Measurements from ENCODE around the gene CTXND1. TPM values are rescaled to one million over a fixed set of nuclear protein-coding genes. Genes with fewer than 3 reads are reported as not detected.

The CTXND1 gene
- polyA plus RNA-seq, 3 donors, result not detected

DNA sequence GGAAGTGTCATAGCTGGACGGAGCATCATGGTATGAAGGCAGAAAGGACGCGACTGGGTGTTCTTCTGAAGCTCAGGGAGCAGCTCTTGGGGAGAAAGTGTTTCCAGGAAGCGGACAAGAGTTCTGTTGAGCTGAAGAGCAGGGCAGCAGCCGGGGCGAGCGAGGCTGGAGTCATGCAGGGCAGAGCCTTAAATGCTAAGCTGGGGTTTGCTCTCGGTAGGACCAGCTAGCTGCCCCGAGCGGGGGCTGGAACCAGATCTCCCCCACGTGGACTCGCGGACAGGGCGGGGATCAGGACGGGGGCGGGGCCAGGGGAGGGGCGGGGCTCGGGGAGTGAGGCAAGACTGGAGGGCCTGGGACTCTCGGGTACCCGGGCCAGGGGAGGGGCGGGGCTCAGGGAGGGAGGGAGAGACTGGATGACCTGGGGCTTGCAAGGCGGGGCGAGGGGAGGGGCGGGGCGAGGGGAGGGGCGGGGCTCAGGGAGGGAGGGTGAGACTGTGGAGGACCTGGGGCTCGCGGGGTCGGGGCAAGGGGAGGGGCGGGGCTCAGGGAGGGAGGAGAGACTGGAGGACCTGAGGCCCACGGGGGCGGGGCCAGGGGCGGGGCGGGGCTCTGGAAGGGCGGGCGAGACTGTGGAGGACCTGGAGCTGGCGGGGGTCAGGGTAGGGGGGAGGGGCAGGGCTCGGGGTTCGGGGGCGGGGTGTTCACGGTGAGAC, 99.7 kb downstream of the CTXND1 start:
- no peaks in the 10 kb centered on the region for H3K9me3 Mint-ChIP-seq
- peaks cover 19% of the 10 kb centered on the region for H3K79me2 ChIP-seq (ENCODE audit: insufficient read depth, low read length)

DNA sequence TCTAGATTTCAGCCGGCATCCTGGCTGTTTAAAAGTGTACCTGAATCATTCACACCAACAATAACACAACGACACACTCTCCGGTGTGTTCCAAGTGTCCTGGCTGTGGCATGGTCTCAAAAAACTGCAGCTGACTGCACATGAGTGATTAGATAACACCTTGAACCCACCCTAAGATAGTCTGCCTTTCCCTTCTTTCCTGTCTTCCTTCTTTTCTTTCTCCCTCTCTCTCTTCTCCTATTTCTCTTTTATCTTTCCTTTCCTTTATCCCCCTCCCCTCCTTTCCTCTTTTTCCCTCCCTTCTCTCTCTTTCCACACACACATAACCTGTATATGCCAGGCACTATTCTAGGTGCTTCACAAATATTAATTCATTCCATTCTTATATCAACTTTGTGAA, 100.4 kb downstream of the CTXND1 start:
- H3K36me3 Mint-ChIP-seq, result no peaks in the 10 kb centered on the region
- Histone ChIP-seq H3K36me3 (replicated peaks in 1 of 2; ENCODE audit: control insufficient read depth in 1 of 2, insufficient read depth in 2 of 2, low read length in 2 of 2) (no peaks in the 10 kb centered on the region), H3K27ac (ENCODE audit: low read depth in 1 of 2, low read length in 2 of 2) (no peak overlapping the region)

More for the DNA sequence above, 99.7 kb downstream of the CTXND1 start:
- Histone ChIP-seq H3K4me3 (replicated peaks in 1 of 3; ENCODE audit: low read depth in 2 of 3, low read length in 3 of 3) (peak overlapping the region; percentile 65 to 82 (median 72)), H3K27ac (ENCODE audit: low read depth in 1 of 2, low read length in 2 of 2) (peak overlapping the region; percentile 64 to 89), H3K9ac (ENCODE audit: insufficient read depth, low read length, poor library complexity, severe bottlenecking) (peak overlapping the region; percentile 75), H2AFZ (ENCODE audit: insufficient read depth, low read depth, low read length, poor library complexity, severe bottlenecking) (peak overlapping the region; percentile 79), H3K36me3 (replicated peaks in 1 of 2; ENCODE audit: control insufficient read depth in 1 of 2, insufficient read depth in 2 of 2, low read length in 2 of 2) (no peaks in the 10 kb centered on the region), H3K4me1 (ENCODE audit: control insufficient read depth in 1 of 2, insufficient read depth in 2 of 2, low read length in 2 of 2) (peaks cover 42 to 46% of the 10 kb centered on the region in 2 donors), H3K27me3 (ENCODE audit: control insufficient read depth in 2 of 2, insufficient read depth in 2 of 2, low read length in 2 of 2) (no peaks in the 10 kb centered on the region), H3K9me3 (replicated peaks in 1 of 2; ENCODE audit: control insufficient read depth in 1 of 2, insufficient read depth in 1 of 2, low read length in 2 of 2) (no peaks in the 10 kb centered on the region), H4K20me1 (ENCODE audit: insufficient read depth, low read length) (no peaks in the 10 kb centered on the region), H3K4me2 (replicated peaks; ENCODE audit: extremely low read depth, low read length, poor library complexity, severe bottlenecking) (peak overlapping the region; percentile 89)
- Mint-ChIP-seq H3K36me3 (no peaks in the 10 kb centered on the region), H3K27ac (peak overlapping the region; percentile 64 to 86 (median 75)), H3K27me3 (ENCODE audit: low read depth in 3 of 3) (no peaks in the 10 kb centered on the region), H3K4me3 (peak overlapping the region; percentile 87 to 94), H3K4me1 (peaks cover 49% of the 10 kb centered on the region)
- intact Hi-C loops (cut with micrococcal nuclease), result loop anchor here in 1 of 2 donors (5.0 to 10.0 kb wide), 2 partner anchors 95 to 1278 kb away; partner anchors contain the start of genes MORF4L1 and ZFAND6
- peak; percentile 69 to 93 (median 90) for DNase-seq
- TF ChIP-seq, protein P1, sequence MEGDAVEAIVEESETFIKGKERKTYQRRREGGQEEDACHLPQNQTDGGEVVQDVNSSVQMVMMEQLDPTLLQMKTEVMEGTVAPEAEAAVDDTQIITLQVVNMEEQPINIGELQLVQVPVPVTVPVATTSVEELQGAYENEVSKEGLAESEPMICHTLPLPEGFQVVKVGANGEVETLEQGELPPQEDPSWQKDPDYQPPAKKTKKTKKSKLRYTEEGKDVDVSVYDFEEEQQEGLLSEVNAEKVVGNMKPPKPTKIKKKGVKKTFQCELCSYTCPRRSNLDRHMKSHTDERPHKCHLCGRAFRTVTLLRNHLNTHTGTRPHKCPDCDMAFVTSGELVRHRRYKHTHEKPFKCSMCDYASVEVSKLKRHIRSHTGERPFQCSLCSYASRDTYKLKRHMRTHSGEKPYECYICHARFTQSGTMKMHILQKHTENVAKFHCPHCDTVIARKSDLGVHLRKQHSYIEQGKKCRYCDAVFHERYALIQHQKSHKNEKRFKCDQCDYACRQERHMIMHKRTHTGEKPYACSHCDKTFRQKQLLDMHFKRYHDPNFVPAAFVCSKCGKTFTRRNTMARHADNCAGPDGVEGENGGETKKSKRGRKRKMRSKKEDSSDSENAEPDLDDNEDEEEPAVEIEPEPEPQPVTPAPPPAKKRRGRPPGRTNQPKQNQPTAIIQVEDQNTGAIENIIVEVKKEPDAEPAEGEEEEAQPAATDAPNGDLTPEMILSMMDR (IDR thresholded peaks at IDR 0.05), result no peak
- 0% methylated on average over 14 of the region's 41 CpGs for WGBS (ENCODE audit: insufficient coverage)

More for the DNA sequence above, 100.4 kb downstream of the CTXND1 start:
- 97% methylated on average over 3 of the region's 3 CpGs for WGBS (ENCODE audit: insufficient coverage)
- H3K27ac Mint-ChIP-seq, result peak overlapping the region in 1 of 7 donors; percentile 75
- Histone ChIP-seq H3K9ac (ENCODE audit: insufficient read depth, low read length, poor library complexity, severe bottlenecking) (no peak overlapping the region), H3K4me1 (ENCODE audit: control insufficient read depth in 1 of 2, insufficient read depth in 2 of 2, low read length in 2 of 2) (peaks cover 41 to 42% of the 10 kb centered on the region in 2 donors), H4K20me1 (ENCODE audit: insufficient read depth, low read length) (no peaks in the 10 kb centered on the region), H3K9me3 (replicated peaks in 1 of 2; ENCODE audit: control insufficient read depth in 1 of 2, insufficient read depth in 1 of 2, low read length in 2 of 2) (no peaks in the 10 kb centered on the region), H3K4me3 (replicated peaks in 1 of 3; ENCODE audit: low read depth in 2 of 3, low read length in 3 of 3) (no peak overlapping the region), H3K27me3 (ENCODE audit: control insufficient read depth in 2 of 2, insufficient read depth in 2 of 2, low read length in 2 of 2) (no peaks in the 10 kb centered on the region), H2AFZ (ENCODE audit: insufficient read depth, low read depth, low read length, poor library complexity, severe bottlenecking) (no peak overlapping the region), H3K79me2 (ENCODE audit: insufficient read depth, low read length) (peaks cover 15% of the 10 kb centered on the region), H3K4me2 (replicated peaks; ENCODE audit: extremely low read depth, low read length, poor library complexity, severe bottlenecking) (no peak overlapping the region)
- TF ChIP-seq, protein P1 (IDR thresholded peaks at IDR 0.05), result no peak
- intact Hi-C loops (cut with micrococcal nuclease), result loop anchor here in 1 of 2 donors (5.0 to 10.0 kb wide), 2 partner anchors 94 to 1277 kb away; partner anchors contain the start of genes MORF4L1 and ZFAND6
- no peaks in the 10 kb centered on the region for H3K27me3 Mint-ChIP-seq (ENCODE audit: low read depth in 3 of 3)
- no peaks in the 10 kb centered on the region for H3K9me3 Mint-ChIP-seq
- DNase-seq, result no peak
- H3K4me1 Mint-ChIP-seq, result peaks cover 47% of the 10 kb centered on the region
- H3K4me3 Mint-ChIP-seq, result peak overlapping the region in 1 of 2 donors; percentile 75
